Measurements from ENCODE around the gene DDX3Y.

Gene DDX3Y

DNA sequence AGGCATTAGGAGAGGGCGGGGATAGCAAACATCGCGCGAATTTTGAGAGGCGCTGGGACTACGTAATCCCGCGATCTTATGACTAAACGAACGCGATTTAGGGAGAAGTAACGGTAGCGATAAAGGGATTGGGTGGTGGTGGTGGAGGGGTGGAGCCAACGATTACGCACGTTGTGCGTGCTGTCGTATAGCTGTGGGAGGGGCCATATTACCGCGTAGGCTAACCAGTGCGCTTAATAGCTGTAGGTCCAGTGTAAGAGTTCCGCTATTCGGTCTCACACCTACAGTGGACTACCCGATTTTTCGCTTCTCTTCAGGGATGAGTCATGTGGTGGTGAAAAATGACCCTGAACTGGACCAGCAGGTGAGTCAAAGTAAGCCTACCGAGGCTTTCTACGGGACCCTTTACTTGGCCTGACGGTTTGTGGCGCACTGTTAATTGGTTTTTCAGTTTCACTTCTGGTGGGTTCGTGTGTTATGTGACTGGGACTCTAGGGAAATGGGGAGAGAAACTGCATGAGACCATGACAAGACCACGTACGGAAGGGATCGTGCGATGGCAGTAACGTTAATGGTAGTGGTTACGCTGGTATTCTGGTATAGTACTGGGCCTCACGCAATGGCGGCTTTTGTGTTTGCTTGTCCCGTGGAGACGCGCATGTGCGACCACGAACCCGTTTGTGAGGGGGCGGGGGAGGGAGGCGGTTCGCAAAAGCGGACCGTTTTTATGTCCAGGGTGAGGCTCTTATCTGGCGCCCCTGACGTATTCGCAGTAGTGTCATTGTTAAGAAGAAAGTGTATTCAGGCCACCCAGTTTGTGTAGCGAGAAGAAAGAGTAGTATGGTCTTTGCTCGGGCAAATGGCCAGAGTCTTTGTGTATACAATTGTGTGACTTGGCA lies at the start of gene DDX3Y:
TSS of gene DDX3Y (plus strand) at position 251 of the 899 bp plus-strand sequence. CDS start at position 320, 69 bp downstream.
- peak in 2 of 3 donors; percentile 71 to 78 for DNase-seq (ENCODE audit: low read depth in 2 of 3, low spot score in 1 of 3)

DNA sequence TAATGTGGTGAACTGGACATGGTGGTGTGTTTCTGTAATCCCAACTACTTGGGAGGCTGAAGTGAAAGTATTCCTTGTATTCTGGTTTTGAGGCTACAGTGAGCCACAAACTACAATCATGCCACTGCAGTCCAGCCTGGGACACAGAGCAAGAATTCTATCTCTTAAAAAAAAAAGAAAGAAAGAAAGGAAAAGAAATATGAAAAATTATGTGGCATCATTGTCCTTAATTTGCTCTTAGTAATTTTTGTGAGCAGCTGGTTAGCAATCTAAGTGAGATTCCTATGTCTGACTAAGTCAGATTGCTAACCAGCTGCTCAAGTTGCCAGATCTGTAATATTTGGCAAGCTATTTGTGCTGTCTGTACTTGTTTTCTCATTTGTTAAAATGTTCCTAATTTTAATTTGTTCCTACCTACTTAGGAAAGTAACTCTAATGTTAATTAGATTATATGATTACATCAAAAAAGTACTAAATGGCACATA lies 48.8 kb upstream of the DDX3Y start:
- DNase-seq (ENCODE audit: low read depth in 2 of 3, low spot score in 1 of 3) = no peak

DNA sequence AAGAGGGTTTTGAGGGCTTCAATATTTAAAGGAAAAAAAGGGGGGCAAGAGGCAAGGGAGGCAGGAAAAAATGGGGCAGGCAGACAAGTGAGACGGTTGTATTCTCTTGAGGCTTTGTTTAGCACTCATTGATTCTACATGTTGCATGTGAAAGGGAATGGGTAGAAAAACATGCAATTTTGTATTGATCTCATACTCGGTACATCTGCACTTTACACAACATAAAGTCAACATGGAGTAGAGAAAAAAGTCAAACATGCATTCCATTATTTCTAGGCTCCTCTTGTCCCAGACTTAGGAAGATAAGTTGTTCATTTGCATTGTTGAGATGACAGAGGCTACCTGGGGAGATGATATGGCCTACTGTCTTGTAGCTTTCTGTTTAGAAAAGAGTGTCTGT lies 36.7 kb upstream of the DDX3Y start:
- DNase-seq (ENCODE audit: low read depth in 2 of 3, low spot score in 1 of 3) = no peak

DNA sequence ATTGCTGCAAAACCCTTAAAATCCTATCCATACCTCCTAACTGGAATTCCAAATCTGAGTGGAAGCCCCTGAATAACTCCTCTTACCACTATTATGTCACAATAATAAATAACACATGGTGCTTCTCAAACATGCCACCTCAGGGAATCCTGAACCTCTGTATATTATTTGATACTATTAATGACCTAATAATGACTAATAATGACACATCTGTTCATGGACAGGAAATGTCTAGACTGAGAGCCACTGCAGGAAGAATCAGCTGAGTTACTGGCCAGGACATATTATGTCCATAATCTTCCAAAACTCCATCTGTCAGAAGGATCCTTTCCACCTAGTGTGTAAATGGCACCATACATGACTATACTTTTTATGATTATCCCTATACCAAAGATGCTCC lies 7.7 kb upstream of the DDX3Y start:
- no peak for DNase-seq (ENCODE audit: low read depth in 2 of 3, low spot score in 1 of 3)

DNA sequence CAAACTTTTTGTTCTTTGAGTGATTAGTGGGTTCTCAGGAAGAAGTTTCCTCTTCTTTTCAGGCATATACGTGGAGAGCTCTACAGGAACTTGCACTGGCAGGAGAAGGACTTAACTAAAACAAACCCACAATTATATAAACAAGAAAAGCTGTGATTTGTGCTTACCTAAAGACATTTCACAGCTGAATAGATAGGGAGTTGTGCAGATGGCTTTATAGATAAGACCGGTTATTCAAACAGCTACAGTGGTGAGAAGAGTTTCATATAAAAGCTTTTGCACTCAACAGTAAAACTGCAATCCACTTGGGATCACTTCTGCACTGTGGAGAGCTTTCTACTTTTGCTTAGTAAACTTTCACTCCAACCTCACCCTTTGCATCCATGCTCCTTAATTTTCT lies 6.1 kb upstream of the DDX3Y start:
- DNase-seq (ENCODE audit: low read depth in 2 of 3, low spot score in 1 of 3) = no peak

- DNase-seq (ENCODE audit: low read depth in 2 of 3, low spot score in 1 of 3) = peak in 2 of 3 donors; percentile 60 to 61
These were observed 827 bp downstream of the DDX3Y start for GRCh38 chrY:12905517-12905872.

DNA sequence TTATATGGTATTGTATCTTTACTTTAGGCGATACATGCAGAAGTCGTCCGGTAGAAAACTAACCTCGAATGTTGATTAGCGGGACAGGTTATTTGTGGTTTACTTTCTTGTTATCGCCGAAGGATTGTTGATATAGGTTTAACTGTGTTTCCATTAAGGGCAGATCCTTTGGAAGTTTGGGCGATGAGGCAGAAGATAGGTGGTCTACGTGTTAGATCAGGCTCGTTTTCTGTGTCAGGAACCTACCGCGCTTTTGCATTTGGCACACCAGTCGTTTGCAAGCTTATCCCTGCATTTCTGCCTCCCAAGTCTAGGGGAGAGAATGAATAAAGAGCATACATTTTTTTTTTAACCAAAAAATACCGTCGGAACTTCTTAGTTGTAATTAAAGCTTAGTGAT lies 1.2 kb downstream of the DDX3Y start:
- DNase-seq (ENCODE audit: low read depth in 2 of 3, low spot score in 1 of 3) = no peak

DNA sequence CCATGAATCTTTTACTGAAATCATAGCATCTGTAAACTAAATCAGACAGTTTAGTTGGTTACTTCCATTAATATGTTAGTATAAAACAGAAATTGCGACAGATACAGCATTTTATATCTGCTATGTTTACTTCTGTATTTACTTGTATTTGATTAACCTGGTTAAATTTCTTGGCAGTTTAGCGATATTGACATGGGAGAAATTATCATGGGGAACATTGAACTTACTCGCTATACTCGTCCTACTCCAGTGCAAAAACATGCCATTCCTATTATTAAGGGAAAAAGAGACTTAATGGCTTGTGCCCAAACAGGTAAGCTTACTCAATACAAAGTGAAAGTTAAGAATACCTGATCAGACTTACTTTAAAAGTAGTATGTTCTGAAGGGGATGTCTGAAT lies 8.9 kb downstream of the DDX3Y start:
- DNase-seq (ENCODE audit: low read depth in 2 of 3, low spot score in 1 of 3) = no peak

DNA sequence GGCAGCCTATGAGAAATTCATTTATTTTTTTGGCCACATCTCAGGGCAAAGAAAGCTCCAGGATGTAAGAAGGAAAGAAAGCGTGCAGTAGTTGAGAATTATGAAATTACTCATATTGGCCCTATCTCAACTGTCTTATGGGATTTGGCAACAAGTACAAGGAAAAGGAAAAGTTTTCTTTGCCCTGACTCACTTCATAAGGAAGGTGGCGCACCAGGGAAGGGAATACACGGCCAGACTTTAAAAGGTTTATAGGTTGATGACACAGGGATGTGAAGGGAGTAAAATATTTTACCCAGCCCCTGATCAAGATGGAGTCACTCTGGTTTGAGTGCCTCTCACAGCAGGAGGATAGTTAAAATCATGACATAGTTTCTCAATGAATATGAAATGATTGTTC lies 23.4 kb downstream of the DDX3Y start:
- no peak for DNase-seq (ENCODE audit: low read depth in 2 of 3, low spot score in 1 of 3)

GRCh38 chrY:12941725-12942687 lies 37.3 kb downstream of the DDX3Y start:
- no peak for DNase-seq (ENCODE audit: low read depth in 2 of 3, low spot score in 1 of 3)

Measured in stimulated activated CD4-positive, alpha-beta T cell treated with anti-CD3 and anti-CD28 coated beads, Interleukin-12 subunit alpha, Interleukin-12 subunit beta, amount 100 ng/mL, for 48 hours (primary cell).